Body of pancreas (tissue), 4 donors: ENCODE results near the gene CDK8.

Experiments
- POLR2A ChIP-seq, 3 donors: fragments of 450-650 bp; IDR thresholded peaks; one replicate each; pipeline ENCODE4 v1.6.1; 2016; ENCODE audit warnings: antibody characterized with exemption in 3 of 3, mild to moderate bottlenecking in 2 of 3
- TF ChIP-seq, protein P1 (sequence below), 7 experiments: fragments of 450-650 bp in 4 of 7; fragments of 200-600 bp in 3 of 7; sonication (generic) in 3 of 7; IDR thresholded peaks; one replicate each; pipeline ENCODE4 v1.5.1; 2016 to 2019; ENCODE audit warnings: antibody characterized with exemption in 7 of 7

DNA sequence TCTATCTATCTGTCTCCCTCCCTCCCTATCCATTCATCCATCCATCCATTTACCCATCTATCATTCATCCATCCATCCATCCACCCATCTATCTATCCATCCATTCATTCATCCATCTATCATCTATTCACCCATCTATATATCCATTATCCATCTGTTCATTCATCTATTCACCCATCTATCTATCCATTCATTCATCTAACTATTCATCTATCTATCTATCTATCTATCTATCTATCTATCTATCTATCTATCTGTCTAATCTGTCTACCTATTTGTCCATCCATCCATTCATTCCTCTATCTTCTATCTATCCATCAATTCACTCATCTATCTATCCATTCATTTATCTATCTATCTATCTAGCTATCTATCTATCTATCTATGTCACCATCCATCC lies 4.4 kb upstream of the CDK8 start:
- no peak for TF ChIP-seq POLR2A (IDR thresholded peaks at IDR 0.05)
- TF ChIP-seq, protein P1, sequence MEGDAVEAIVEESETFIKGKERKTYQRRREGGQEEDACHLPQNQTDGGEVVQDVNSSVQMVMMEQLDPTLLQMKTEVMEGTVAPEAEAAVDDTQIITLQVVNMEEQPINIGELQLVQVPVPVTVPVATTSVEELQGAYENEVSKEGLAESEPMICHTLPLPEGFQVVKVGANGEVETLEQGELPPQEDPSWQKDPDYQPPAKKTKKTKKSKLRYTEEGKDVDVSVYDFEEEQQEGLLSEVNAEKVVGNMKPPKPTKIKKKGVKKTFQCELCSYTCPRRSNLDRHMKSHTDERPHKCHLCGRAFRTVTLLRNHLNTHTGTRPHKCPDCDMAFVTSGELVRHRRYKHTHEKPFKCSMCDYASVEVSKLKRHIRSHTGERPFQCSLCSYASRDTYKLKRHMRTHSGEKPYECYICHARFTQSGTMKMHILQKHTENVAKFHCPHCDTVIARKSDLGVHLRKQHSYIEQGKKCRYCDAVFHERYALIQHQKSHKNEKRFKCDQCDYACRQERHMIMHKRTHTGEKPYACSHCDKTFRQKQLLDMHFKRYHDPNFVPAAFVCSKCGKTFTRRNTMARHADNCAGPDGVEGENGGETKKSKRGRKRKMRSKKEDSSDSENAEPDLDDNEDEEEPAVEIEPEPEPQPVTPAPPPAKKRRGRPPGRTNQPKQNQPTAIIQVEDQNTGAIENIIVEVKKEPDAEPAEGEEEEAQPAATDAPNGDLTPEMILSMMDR (IDR thresholded peaks at IDR 0.05) = no peak
